NCI-H187 treated with DMSO at 0.1 percent for 48 hours (cell line): ENCODE measurements around the gene HMBS.
"Not testable (repeated sequence)": the region's sequence is repeated elsewhere in the genome, so short reads cannot be mapped to it uniquely, and the experiment has no call there.

Source experiments
- DNase-seq: peaks from one replicate; lab custom pipeline; 2025; lab: John Stamatoyannopoulos, UW

Gene HMBS

DNA sequence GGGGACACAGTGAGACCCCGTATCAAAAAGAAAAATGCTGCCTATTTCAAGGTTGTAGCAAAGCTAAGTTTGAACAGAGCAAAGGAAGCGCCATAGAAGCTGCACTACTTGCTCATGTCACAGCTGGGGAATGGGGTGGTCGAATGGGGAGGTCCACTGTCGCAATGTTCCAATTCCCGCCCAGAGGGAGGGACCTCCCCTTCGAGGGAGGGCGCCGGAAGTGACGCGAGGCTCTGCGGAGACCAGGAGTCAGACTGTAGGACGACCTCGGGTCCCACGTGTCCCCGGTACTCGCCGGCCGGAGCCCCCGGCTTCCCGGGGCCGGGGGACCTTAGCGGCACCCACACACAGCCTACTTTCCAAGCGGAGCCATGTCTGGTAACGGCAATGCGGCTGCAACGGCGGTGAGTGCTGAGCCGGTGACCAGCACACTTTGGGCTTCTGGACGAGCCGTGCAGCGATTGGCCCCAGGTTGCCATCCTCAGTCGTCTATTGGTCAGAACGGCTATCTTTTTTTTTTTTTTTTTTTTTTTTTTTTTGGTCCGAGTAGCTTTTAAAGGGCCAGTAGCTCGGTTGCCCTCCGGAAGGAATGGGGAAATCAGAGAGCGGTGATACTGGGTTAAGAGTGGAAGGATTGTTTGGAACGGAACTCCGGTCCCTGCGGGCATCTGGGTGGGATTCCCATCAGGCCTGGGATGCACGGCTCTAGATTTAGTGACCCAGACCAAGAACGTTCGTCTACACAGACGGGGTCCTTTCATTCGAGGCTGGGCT, at the start of gene HMBS:
HMBS (plus strand) TSS at position 219 of the 774 bp plus-strand sequence; CDS start at position 372, 153 bp downstream.
- DNase-seq: peak; percentile 74

DNA sequence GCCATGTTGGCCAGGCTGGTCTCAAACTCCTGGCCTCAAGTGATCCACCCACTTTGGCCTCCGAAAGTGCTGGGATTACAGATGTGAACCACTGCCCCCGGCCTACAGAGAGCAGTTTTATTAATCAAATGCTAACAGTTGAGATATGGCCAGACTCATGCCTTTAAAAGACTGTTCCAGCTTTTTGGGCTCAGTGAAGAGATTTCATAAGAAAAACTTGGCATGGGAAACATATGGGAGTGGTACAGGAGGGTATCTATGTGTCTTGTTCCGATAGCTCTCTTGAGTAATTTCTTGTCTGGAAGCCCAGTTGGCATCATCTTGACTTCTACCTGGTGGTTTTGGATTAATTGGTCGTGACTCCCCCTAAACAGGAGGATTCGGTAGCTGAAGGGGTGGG, 45.8 kb upstream of the HMBS start:
- no peak for DNase-seq

DNA sequence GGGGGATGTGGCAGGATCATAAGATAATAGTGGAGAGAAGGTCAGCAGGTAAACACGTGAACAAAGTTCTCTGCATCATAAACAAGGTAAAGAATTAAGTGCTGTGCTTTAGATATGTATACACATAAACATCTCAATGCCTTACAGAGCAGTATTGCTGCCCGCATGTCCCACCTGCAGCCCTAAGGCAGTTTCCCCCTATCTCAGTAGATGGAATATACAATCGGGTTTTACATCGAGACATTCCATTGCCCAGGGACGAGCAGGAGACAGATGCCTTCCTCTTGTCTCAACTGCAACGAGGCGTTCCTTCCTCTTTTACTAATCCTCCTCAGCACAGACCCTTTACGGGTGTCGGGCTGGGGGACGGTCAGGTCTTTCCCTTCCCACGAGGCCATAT, 45.2 kb upstream of the HMBS start:
- not testable (repeated sequence) for DNase-seq

DNA sequence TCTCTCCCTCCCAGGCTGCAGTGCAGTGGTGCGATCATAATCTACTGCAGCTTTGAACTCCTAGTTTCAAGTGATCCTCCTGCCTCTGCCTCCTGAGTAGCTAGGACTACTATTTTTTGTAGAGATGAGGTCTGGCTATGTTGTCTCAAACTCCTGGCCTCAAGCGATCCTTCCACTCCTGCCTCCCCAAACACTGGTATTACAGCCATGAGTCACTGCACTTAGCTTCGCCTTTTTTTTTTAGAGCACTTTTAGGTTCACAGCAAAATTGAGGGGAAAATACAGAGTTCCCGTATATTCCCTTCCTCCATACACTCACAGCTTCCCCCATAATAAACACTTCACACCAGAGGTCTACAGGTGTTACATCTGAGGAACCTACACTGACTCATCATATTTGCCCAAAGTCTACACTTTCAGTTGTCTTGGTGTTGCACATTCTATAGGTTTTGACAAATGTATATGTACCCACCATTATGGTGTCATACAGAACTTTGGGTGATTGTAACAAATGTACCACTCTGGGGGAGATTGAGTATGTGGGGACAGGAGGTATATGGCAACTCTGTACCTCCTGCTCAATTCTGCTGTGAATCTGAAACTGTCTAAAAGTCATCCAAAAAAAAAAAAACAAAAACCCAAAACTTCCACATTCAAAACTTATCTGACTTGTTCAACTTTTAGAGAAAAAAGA, 42.7 kb upstream of the HMBS start:
- DNase-seq: no peak

DNA sequence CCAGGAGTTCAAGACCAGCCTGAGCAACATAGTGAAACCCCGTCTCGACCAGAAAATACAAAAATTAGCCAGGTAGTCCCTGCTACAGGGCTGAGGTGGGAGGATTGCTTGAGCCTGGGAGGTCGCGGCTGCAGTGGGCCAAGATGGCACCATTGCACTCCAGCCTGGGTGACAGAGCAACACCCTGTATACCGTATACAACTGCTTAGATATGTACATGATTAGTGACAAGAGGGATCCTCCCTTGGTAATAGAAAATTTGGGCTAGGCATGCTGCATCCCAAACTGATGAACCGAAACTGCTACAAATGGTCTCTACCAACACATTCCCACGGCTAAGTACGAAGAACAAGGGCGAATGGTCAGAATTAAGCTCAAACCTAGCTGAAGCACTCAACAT, 41.8 kb upstream of the HMBS start:
- DNase-seq: no peak

DNA sequence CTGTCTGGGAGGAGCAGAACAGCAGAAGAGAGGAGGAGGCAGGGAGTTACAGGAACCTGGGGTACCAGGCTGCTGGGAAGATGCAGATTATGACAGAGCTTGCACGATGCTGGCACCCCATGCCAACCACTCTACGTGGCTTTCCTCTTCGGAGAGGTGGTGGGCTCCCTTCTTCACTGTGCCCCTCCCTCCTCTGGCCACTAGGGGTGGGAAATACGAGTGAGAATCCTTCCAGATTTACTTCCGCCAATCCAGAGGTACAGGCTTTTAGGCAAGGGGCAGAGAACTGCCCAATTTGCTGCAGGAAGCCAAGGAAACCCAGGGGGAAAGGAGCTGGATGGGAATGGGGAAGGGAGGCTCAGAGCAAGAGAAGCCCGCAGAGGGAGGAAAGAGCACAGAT, 40.0 kb upstream of the HMBS start:
- DNase-seq: no peak

DNA sequence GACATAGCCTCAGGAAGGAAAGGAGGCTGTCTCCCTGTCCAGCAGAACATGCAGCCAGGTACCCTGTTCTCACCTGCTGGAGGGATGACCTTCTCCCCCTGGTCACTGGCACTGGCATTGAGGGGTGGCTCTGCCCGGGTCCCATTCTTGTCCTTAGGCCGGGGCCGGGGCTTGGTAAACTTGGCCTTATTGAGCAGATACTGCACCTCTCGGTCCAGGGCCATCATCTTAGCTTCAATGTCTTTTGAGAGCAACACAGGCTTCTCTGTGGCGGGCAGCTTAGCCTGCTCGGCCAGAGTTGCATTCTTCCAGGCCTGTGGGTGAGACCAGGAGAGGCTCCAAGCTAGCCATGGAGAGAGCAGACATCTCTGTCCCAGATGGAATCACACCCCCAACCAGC, 38.2 kb upstream of the HMBS start:
- DNase-seq: no peak

DNA sequence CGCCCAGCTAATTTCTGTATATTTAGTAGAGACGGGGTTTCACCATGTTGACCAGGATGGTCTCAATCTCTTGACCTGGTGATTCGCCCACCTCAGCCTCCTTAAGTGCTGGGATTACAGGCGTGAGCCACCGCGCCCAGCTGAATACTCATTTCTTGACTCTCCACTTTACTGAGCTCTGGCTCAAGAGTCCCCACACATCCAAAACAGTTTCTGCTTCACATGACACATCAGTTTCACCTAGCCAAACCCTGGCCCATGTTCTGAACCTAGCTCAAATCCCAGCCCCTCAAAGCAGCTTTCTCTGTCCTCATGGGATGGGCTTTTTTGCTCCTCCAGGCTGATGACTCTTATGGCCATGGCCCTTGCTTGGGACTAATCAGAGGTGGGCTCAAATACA, 37.5 kb upstream of the HMBS start:
- no peak for DNase-seq

DNA sequence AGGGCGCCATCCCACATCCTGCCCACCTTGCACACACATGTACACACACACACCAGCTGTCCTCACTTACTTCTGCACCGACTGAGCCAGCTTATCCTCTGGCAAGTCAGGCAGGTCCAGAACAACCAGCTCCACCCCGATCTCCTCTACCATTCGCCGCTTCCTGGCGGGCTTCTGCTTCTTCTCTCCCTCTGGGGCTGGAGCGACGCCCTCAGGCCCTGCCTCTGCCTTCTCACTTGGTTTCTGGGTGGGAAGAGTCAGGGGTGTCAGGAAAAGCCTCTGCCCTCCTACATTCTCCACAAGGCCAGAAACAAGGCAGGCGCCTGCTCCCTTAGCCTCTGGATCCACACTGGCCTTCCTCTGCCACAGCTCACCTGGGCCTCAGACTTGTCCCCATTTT, 36.0 kb upstream of the HMBS start:
- no peak for DNase-seq

DNA sequence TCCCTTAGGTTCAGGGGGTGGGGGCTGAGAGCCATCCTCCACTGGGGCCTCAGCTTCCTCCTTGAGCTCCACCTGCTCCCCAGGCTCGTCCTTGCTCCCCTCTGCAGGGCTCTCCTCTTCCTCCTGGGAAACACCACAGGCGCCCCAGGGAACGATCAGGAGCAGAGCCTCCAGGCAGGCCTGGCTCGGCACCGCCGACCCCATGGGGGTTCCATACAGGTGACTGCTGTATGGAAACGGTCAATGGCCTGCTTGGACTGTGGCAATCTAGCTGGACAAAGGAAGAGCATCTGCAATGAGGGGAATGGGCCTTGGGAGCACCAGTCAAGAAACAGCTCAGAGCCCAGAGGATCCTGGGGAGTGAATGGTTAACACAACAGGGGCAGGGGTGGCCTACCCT, 35.6 kb upstream of the HMBS start:
- no peak for DNase-seq

DNA sequence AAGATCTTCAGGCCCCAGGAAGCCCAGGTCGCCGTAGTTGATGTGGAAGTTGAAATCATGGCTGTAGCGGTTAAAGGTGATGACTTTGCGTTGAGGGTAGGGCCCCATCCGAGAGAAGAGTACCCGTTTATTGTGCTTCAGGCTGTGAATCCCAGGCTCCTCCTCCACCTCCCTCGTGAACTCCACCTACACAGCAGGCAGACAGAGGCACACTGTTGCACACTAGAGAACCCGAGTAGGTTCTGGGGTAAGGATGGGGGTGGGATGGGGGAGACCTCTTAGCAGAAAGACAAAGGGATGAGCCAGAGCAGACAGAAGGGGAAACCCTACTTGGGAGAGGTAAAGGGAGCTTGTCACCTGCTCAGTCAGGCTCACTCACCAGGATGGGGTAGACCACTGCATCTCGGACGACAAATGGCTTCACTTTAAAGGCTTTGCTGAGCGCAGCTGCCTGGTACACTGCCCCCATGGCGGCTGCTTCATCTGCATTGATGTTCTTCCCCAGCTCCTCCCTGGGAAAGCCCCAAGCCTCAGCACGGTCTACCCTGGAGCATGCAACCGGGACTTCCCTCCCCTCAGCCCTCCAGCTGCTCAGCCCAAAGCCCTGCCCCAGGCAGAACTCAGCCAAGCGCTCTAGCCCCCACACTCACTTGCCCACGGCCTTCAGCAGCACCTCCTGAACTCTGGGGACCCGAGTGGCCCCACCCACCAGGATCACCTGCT, 33.1 kb upstream of the HMBS start:
- no peak for DNase-seq

DNA sequence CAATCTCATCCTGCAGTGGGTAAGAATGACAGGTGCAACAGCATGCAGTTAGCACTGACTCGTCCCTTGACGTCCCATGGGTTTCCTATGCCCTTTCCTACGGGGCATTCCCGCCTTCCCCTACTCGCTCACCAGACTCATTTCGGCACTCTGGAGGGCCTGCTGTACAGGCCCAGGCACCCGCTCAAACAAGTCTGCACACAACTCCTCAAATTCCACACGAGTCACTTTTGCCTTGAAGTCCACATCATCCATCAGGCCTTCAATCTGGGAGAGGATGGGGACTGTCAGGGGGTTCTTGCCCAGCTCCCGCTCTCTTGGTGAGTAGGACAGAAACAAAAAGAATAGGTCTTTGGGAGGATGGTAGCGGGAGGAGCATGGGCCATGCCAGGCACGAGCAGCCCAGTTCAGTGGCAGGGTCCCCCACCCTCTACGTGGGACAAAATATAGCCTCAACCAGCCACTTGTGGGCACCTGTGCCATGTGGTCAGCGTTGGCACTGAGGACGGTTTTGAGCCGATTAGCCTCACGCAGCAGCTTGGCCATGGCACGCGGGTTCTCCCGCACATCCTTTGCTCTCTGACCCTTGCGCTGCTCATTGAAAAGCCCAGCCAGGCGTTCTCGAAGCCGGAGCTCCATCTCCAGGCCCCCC, 32.4 kb upstream of the HMBS start:
- no peak for DNase-seq

DNA sequence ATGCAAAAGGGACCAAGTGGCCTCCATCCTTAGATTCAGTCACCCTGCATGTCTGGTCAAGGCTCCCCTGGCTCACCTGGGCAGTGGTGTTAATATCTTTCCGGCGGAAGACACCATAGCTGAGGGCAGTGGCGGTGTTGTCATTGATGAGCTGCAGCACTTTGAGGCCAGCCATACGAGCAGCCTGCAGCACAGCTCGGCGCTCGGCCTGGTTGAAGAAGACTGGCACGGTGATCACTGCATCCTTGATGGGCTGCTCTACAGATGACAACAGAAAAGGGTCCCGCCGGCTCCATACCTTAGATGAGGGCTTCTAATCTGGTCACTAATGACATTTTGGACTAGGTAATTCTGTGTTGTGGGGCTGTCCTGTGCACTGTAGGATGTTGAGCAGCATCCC, 30.3 kb upstream of the HMBS start:
- no peak for DNase-seq

DNA sequence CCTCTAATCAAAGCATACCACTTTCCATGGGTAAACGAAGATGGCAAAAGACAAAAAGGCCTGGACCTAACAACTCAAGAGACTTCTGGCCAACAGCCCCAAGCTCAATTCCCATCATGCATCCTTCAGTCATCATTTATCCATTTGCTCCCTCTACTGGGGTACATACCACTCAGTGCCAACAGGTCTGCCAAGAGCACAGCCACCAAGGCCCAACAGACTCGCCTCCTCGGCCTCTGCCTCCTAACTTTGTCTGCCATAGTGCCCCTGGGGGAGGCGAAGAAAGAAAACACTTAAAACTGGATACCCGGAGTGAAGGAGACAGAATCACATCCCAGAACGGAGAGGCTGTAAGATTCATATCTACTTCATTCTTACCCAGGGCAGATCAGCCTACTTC, 28.8 kb upstream of the HMBS start:
- no peak for DNase-seq

DNA sequence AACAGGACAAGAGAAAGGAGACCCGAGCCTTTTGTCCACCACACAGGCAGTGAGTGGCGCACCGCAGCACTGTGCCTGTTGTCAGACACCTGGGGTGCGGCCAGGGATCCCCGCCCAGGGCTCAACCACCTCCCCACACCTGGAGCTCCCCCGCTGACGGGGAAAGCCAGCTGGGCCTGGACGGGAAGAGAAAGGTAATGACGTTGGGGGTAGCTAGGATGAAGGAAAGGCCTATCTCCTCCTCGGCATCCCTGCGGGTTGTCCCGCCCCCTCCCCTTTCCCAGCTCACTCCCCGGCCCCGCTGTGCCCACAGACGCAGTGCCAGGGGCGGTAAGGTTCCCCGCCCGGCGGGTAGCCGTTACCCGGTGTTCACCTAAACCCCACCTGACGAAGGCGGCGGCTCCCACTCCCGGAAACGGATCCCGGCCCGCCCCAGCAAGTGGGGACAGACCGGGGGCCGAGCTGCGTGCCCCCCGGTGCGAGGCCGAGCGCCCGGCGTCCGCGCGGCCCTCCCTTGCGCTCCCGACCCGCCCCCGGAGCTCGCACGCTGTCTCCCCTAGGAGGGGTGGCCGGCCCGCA, 28.2 kb upstream of the HMBS start:
- DNase-seq: no peak

DNA sequence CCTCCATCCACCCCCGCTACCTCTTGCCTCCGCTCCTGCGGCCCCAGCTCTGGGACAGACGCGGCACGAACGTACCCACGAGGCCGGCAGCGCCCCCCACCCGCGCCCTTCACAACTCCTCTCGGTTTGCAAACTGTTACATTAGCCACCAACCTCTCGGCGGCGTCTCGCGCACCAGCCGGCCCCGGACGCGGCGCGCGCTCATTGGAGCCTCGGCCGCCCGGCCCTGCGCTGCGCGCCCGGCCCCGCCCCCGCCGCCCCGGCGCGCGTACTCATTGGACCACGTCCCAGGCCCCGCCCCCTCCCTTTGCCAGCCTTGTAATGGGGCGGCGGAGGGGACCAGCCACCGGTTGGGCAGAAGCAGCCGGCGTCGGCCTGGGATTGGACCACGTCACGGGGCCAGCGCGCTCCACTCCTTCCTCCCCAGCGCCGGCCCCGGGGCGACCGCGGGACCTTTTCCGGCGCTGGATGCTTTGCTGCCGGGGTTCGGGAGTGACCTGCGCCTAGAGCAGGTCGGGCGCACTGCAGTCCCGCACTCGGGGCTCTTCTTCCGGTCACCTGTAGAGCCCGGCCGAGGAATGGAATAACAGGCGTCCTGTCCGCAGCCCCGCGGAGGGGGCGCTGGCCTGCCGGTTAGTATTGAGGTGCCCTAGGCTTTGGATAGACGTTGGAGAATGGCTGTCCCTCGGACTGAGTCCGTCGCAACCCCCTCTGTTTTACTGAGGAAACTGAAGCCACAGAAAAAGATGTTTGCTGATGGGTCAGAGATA, 27.5 kb upstream of the HMBS start, which contains the start of gene HYOU1:
HYOU1 (minus strand) TSS at position 206 of the 770 bp plus-strand sequence. CDS start 1,045 bp downstream, outside the sequence.
- peak; percentile 73 for DNase-seq

DNA sequence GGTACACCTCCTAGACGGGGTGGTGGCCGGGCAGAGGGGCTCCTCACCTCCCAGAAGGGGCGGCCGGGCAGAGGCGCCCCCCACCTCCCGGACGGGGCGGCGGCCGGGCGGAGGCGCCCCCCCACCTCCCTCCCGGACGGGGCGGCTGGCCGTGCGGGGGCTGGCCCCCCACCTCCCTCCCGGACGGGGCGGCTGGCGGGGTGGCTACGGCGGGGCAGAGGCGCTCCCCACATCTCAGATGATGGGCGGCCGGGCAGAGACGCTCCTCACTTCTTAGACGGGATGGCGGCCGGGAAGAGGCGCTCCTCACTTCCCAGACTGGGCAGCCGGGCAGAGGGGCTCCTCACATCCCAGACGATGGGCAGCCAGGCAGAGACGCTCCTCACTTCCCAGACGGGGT, 25.6 kb upstream of the HMBS start:
- not testable (repeated sequence) for DNase-seq

DNA sequence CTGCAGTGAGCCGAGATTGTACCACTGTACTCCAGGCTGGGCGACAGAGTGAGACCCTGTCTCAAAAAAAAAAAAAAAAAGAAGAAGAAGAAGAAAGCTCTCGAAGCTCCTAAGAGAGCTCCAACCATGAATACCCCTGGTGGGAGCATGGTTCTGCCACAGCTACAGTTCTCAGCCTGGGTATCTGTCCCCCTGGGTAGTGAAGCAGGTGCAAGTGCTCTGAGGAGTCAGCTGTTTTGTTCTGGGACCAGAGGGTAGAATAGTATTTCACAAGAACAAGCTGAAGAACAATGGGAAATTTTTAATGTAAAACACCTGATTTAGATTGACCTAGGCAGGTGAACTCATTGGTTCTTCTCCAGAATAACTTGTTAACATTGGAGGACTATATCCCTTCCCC, 23.4 kb upstream of the HMBS start:
- no peak for DNase-seq

DNA sequence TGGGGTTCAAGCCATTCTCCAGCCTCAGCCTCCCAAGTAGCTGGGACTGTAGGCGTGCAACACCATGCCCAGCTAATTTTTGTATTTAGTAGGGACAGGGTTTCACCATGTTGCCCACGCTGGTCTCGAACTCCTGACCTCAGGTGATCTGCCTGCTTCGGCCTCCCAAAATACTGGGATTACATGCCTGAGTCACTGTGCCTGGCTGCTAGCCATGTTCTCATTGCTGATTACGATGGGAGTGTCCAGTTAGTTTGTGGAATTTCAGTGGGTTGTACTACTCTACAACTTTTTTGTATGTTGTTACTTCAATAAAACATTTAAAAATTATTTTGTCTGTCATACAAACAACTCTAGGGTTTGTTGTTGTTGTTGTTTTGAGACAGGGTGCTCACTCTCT, 21.9 kb upstream of the HMBS start:
- DNase-seq: no peak

DNA sequence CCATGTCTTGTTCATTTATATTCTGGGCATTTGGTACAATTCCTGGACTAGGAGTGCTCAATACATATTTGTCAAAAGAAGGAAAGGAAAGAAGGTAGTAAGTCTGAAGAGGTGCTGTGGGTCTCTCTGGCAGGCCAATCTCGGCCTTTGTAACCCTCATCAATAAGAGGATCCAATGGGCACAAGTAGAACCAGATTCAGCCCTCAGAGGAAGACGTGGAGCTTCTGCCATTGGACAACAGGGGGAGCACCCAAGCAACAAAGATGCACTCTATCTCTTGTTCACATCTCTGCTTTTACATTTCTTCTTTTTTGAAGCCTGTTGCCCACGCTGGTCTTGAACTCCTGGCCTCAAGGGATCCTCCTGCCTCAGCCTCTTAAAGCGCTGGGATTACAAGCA, 19.3 kb upstream of the HMBS start:
- DNase-seq: no peak
